ENCODE data around the gene METAP1D.
A peak's percentile ranks its signal among the peaks of the same experiment; 100 is the strongest.

METAP1D gene

DNA sequence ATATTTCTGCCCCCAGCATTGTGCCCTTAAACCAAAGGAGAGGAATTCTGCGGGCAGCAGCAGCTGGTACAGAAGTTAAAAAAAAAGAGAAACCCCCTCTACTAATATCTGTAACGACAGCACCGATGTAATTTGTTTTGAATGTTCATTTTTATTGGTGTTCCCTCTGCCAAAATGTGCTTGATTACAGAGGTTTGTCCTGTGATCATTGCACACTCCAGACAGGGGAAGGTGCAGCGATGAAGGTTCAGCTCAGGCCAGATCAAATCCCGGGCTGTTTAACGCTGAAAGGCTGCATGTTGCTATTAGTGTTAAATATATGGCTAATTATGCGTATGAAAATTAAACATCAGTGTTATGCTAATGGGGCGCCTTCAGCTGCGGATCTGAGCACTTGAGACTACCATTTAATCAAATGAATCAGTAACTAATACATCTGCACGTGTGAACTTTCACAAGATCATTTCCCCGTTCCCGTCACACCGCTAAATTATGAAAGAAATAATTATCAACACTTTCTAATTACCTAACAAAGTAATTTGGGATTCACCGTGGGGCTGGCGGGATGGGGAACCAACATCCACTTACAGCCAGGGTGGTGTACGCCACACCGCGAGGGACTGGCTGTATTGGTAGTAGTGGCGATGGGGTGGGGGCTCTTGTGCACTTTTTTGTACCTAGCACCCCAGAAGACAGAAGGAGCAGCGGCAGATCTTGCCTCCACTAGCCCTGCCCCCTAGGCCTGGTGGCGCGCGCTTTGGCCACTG is 84.1 kb downstream of the METAP1D start:
- H3K4me3 ChIP-seq = peak overlapping the region; percentile 75
- TF ChIP-seq, protein P1, sequence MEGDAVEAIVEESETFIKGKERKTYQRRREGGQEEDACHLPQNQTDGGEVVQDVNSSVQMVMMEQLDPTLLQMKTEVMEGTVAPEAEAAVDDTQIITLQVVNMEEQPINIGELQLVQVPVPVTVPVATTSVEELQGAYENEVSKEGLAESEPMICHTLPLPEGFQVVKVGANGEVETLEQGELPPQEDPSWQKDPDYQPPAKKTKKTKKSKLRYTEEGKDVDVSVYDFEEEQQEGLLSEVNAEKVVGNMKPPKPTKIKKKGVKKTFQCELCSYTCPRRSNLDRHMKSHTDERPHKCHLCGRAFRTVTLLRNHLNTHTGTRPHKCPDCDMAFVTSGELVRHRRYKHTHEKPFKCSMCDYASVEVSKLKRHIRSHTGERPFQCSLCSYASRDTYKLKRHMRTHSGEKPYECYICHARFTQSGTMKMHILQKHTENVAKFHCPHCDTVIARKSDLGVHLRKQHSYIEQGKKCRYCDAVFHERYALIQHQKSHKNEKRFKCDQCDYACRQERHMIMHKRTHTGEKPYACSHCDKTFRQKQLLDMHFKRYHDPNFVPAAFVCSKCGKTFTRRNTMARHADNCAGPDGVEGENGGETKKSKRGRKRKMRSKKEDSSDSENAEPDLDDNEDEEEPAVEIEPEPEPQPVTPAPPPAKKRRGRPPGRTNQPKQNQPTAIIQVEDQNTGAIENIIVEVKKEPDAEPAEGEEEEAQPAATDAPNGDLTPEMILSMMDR (IDR thresholded peaks at IDR 0.05) = no peak
- no peak for DNase-seq (ENCODE audit: low spot score)
- no peak overlapping the region for H3K27ac ChIP-seq

DNA sequence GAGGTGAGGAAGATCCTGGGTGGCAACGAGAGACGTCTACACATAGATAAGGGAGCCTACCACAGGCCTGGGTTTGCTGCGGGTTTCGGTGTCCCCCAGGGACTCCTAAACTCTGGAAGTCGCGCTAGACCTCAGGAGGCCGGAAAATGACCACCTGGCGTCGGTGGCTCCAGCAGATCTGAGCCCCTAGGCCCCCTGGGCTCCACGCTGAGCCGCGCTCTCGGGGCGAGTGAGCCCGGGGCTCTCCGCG is 84.6 kb downstream of the METAP1D start:
- H3K4me3 ChIP-seq = peak overlapping the region; percentile 75
- no peak overlapping the region for H3K27ac ChIP-seq
- DNase-seq (ENCODE audit: low spot score) = no peak
- TF ChIP-seq, protein P1 (IDR thresholded peaks at IDR 0.05) = no peak

DNA sequence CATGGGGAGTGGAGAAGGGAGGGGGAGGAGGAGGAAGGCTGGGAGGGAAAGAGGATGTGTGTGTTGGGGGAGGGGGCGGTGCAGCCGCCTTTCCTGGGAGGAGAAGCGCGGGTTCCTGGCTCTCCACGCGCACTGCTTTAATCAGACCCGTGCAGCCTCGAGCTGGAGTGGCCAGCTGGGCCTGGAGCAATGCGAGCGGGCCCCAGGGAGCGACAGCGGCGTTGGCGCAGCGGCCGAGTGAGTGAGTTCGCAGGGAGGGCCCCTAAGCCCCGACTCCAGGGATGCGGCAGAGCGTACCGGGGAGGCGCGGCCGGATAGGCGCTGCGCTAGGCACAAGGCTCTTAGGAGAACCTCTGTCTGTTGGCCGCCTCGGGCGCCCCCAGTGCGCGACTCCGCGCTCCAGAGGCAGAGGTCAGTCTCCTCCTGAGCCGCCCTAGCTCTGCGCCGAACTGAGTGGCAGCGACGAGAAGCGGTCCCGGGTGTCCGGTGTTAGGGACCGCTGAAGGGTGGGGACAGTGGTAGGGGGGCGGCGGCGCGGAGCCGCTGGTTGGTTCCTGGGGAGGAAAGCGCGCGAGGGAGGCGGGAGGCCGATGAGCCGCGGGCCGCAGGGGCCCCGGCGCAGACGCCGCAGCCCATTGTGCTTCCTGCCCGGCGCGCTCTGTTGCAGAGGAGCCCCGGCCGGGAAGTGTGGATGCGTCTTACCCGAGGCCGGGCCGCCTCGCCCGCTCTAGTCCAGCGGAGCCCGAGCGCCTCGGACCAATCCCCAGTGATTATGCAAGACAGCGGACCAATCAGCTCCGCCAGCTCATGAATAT is 85.1 kb downstream of the METAP1D start:
- Histone ChIP-seq H3K4me3 (peak overlapping the region; percentile 75), H3K27ac (peak overlapping the region in 1 of 2 donors; percentile 15)
- no peak for DNase-seq (ENCODE audit: low spot score)
- TF ChIP-seq, protein P1 (IDR thresholded peaks at IDR 0.05) = no peak

DNA sequence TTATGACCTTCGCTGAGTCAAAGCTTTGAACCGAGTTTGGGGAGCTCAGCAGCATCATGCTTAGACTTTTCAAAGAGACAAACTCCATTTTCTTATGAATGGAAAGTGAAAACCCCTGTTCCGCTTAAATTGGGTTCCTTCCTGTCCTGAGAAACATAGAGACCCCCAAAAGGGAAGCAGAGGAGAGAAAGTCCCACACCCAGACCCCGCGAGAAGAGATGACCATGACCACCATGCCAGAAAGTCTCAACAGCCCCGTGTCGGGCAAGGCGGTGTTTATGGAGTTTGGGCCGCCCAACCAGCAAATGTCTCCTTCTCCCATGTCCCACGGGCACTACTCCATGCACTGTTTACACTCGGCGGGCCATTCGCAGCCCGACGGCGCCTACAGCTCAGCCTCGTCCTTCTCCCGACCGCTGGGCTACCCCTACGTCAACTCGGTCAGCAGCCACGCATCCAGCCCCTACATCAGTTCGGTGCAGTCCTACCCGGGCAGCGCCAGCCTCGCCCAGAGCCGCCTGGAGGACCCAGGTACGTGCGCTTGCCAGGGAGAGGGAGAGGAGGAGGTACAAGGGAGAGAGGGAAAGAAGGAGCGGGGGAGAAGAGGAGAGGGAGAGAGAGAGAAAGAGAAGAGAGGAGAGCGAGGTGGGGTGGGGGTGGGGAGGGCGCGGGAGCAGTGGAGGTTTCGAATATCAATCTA is 85.9 kb downstream of the METAP1D start, which contains the start of gene DLX1:
TSS of gene DLX1 (plus strand) at position 48 of the 700 bp plus-strand sequence. CDS start at position 219, 171 bp downstream.
- DNase-seq (ENCODE audit: low spot score) = no peak
- TF ChIP-seq, protein P1 (IDR thresholded peaks at IDR 0.05) = no peak
- Histone ChIP-seq H3K4me3 (peak within 1 kb of the TSS; percentile 75), H3K27ac (peak within 1 kb of the TSS in 1 of 2 donors; percentile 20)

DNA sequence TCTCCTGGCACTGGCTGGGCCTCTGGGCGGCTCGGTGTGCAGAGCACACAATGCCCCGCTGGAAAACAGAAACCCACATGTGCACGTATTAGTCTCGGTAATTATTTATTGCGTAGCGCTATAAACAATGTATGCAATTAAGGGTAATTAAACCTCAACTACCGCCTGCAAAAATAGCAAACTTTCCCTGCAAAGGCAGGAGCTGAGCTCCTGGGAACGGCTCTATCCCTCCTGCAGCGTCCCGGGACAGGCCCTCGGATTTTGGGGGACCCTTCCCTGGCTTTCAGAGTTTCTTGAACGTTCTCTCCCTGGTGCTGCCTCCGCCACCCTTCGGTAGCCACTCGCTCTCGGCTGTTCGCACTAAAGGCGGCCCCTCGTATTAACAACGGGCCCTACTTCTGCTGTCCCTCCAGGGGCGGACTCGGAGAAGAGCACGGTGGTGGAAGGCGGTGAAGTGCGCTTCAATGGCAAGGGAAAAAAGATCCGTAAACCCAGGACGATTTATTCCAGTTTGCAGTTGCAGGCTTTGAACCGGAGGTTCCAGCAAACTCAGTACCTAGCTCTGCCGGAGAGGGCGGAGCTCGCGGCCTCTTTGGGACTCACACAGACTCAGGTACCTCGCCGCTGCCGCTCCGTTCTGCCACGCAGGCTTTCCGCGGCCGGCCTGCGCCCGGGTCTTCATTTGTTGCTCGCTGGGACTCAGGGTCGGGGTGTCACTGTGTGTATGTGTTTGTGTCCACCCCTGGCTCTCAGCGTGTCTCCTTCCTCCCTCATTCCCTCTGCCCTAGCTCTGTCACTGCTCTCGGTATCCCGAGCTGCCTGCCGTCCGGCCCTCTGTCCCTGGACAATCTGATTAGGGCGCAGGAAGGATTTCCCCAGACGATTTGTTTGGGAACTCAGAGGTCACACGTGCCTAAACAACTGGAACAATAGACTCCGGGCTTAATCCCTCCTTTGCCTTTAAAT is 86.8 kb downstream of the METAP1D start:
- peak overlapping the region; percentile 75 for H3K4me3 ChIP-seq
- TF ChIP-seq, protein P1 (IDR thresholded peaks at IDR 0.05) = no peak
- no peak overlapping the region for H3K27ac ChIP-seq
- no peak for DNase-seq (ENCODE audit: low spot score)

DNA sequence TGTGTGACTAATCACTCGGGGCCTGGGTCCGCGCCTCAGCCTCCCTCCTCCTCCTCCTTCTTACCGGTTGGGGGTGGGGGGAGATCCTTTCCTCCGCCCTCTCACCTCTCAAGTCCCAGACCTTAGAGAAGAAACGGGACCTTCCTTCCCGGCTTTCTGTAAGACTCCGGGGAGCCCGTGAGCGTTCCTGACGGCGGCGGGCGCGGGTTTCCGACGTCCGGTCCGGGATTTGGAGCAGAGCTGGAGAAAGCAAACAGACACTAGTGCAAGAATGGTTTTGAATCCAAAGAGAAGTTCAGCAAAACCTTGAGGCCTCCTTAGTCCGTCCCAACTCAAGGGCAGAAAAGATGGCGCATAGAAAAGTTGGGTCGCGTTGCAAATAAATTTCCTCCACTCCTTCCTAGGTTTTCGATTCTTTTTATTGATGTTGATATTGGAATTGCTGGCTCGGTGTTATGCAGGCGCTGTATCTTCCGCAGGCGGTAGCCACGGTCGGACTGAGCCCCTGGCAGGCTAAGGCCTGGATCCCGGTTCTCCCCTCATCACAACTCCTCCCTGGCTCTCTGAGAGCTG is 87.5 kb downstream of the METAP1D start:
- peak overlapping the region; percentile 75 for H3K4me3 ChIP-seq
- TF ChIP-seq, protein P1 (IDR thresholded peaks at IDR 0.05) = no peak
- no peak overlapping the region for H3K27ac ChIP-seq
- DNase-seq (ENCODE audit: low spot score) = no peak
